Tibial artery (tissue), 4 donors: ENCODE results near the gene SYNRG.

ENCODE experiments used
- DNase-seq, 2 donors: peaks; one replicate each; pipeline ENCODE4 v3.0.0-alpha.2; 2019
- H3K27ac ChIP-seq, 2 donors: fragments of 200-600 bp; sonication (generic) in 1 of 2; 1 replicate in 1 of 2; 2 replicates in 1 of 2; pipeline ENCODE4 v1.5.1; 2018 to 2019; ENCODE audit warnings: mild to moderate bottlenecking in 1 of 2
- H3K27me3 ChIP-seq, 2 donors: fragments of 200-600 bp; sonication (generic) in 1 of 2; one replicate each; pipeline versions ENCODE4 v1.5.1 to v1.6.0; 2016 to 2019
- H3K36me3 ChIP-seq, 3 donors: fragments of 200-600 bp; sonication (generic) in 2 of 3; one replicate each; pipeline ENCODE4 v1.5.1; 2016 to 2019; ENCODE audit warnings: mild to moderate bottlenecking in 2 of 3
- H3K4me1 ChIP-seq, 4 donors: fragments of 200-600 bp; sonication (generic) in 2 of 4; 1 replicate in 3 of 4; 2 replicates in 1 of 4; pipeline ENCODE4 v1.5.1; 2016 to 2019
- H3K4me3 ChIP-seq, 2 donors: fragments of 200-600 bp; sonication (generic) in 1 of 2; 1 replicate in 1 of 2; 2 replicates in 1 of 2; pipeline ENCODE4 v1.5.1; 2018 to 2019; ENCODE audit warnings: mild to moderate bottlenecking in 2 of 2
- H3K9me3 ChIP-seq, 3 donors: fragments of 200-600 bp; sonication (generic) in 1 of 3; one replicate each; pipeline ENCODE4 v1.5.1; 2016 to 2019
- intact Hi-C: fragments of 100-400 bp; cut with DNase I; formaldehyde crosslinking; loops from one replicate; pipeline ENCODE4 v1.15.0; 2023; ENCODE audit warnings: low total_unique reads
- TF ChIP-seq, protein P1 (sequence below), 2 experiments: fragments of 200-600 bp in 1 of 2; fragments of 450-650 bp in 1 of 2; IDR thresholded peaks; one replicate each; pipeline ENCODE4 v1.5.1; 2017 to 2019; ENCODE audit warnings: antibody characterized with exemption in 2 of 2, mild to moderate bottlenecking in 1 of 2, moderate library complexity in 1 of 2

SYNRG gene

DNA sequence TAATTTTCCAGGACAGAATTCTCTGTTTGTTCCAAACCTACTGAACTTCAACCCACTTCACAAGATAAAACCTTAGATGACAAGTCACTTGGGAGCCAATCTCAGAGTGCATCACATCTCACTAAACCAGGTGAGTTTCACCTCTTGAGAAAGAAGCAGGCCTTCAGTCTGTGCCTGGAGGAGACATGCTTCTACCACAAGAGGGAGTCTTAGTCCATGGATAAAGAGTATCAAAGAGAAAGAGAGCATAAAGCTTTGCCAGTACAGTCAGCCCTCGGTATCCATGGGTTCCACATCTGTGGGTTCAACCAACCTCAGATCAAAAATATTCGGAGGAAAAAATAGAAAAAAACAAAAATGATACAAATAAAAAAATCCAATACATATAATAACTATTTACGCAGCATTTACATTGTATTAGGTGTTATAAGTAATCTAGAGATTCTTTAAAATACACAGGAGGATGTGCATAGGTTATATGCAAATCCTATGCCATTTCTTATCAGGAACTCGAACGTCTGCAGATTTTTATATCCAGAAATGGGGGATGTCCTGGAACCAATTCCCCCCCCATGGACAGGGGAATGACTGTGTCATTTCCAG is 81.9 kb downstream of the SYNRG start:
- Histone ChIP-seq H3K27me3 (no peaks in the 10 kb centered on the region), H3K9me3 (no peaks in the 10 kb centered on the region), H3K27ac (no peak overlapping the region), H3K4me1 (no peaks in the 10 kb centered on the region), H3K4me3 (no peak overlapping the region), H3K36me3 (peaks cover 27 to 88% (median 74%) of the 10 kb centered on the region in 3 donors)
- intact Hi-C loops: no loop called here
- TF ChIP-seq, protein P1, sequence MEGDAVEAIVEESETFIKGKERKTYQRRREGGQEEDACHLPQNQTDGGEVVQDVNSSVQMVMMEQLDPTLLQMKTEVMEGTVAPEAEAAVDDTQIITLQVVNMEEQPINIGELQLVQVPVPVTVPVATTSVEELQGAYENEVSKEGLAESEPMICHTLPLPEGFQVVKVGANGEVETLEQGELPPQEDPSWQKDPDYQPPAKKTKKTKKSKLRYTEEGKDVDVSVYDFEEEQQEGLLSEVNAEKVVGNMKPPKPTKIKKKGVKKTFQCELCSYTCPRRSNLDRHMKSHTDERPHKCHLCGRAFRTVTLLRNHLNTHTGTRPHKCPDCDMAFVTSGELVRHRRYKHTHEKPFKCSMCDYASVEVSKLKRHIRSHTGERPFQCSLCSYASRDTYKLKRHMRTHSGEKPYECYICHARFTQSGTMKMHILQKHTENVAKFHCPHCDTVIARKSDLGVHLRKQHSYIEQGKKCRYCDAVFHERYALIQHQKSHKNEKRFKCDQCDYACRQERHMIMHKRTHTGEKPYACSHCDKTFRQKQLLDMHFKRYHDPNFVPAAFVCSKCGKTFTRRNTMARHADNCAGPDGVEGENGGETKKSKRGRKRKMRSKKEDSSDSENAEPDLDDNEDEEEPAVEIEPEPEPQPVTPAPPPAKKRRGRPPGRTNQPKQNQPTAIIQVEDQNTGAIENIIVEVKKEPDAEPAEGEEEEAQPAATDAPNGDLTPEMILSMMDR (IDR thresholded peaks at IDR 0.05): peak; percentile 13
- no peak for DNase-seq

DNA sequence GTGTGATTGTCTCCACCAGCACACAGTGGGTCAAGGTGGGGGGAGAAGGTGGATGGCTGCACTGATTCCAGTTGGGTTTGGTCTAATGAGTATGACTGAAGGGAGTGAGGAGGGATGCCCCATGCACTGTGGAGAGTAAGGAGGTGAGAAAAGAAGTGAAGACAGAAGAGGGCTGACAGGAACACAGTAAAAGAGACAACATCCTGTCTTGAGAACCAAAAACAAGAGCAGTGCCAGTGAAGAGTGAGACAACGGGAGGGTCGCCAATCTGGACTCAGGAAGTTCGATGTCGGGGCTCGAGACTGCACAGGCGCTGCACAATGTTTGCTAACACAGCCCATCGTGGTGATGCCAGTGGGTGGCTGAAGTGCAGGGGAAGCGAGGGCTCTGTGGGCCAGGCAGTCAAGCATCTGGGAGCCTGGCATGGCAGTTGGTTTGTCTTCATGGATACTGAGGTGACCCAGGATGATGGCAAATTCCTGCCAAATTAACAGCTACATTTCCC is 85.5 kb downstream of the SYNRG start:
- TF ChIP-seq, protein P1 (IDR thresholded peaks at IDR 0.05): no peak

GRCh38 chr17:37521821-37522220 is 87.4 kb downstream of the SYNRG start:
- no peak overlapping the region for H3K27ac ChIP-seq
- intact Hi-C loops: no loop called here

More for the DNA sequence above, 85.5 kb downstream of the SYNRG start:
- no peak for DNase-seq
- Histone ChIP-seq H3K9me3 (no peaks in the 10 kb centered on the region), H3K27me3 (no peaks in the 10 kb centered on the region), H3K4me1 (no peaks in the 10 kb centered on the region), H3K36me3 (peaks cover 17 to 88% (median 62%) of the 10 kb centered on the region in 3 donors), H3K27ac (no peak overlapping the region), H3K4me3 (no peak overlapping the region)
- intact Hi-C loops: no loop called here

DNA sequence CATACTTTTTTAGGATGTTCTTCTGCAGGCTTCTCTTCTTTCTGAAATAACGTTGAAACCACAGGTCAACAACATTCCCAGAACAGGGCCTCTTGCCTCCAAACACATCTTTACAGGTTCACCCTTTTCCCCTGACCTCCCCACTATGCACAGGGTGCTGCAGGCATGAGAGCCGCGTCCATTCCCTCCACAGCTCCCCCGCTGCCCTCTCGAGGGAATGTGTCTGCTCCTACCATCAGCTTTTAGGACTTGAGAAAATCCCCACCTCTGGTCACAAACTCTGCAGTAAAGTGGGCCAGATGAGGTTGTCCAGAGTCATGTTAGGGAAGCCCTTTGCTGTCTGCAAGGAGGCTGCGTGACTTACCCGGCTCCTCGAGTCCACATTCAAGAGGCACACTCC is 89.0 kb downstream of the SYNRG start:
- DNase-seq: no peak
- TF ChIP-seq, protein P1 (IDR thresholded peaks at IDR 0.05): no peak
- Histone ChIP-seq H3K9me3 (no peaks in the 10 kb centered on the region), H3K4me1 (no peaks in the 10 kb centered on the region), H3K4me3 (no peak overlapping the region), H3K36me3 (peaks cover 37 to 95% (median 62%) of the 10 kb centered on the region in 3 donors), H3K27me3 (no peaks in the 10 kb centered on the region), H3K27ac (no peak overlapping the region)
- intact Hi-C loops: no loop called here

More at GRCh38 chr17:37521821-37522220, 87.4 kb downstream of the SYNRG start:
- H3K4me1 ChIP-seq: no peaks in the 10 kb centered on the region
- H3K27me3 ChIP-seq: no peaks in the 10 kb centered on the region
- peaks cover 30 to 95% (median 68%) of the 10 kb centered on the region in 3 donors for H3K36me3 ChIP-seq
- no peaks in the 10 kb centered on the region for H3K9me3 ChIP-seq
- DNase-seq: no peak
- no peak overlapping the region for H3K4me3 ChIP-seq
- TF ChIP-seq, protein P1 (IDR thresholded peaks at IDR 0.05): no peak

- Histone ChIP-seq H3K36me3 (peaks cover 37 to 95% (median 58%) of the 10 kb centered on the region in 3 donors), H3K4me1 (no peaks in the 10 kb centered on the region), H3K9me3 (no peaks in the 10 kb centered on the region), H3K27me3 (no peaks in the 10 kb centered on the region), H3K27ac (no peak overlapping the region), H3K4me3 (no peak overlapping the region)
- TF ChIP-seq, protein P1 (IDR thresholded peaks at IDR 0.05): no peak
- intact Hi-C loops: no loop called here
- no peak for DNase-seq
Measured at GRCh38 chr17:37519251-37519985, 89.8 kb downstream of the SYNRG start.
